ENCODE measurements around the gene CDK8.

The CDK8 gene

GRCh38 chr13:26382835-26383234 lies 128.9 kb downstream of the CDK8 start:
- no peak for DNase-seq (ENCODE audit: low read depth)

GRCh38 chr13:26384587-26384986 lies 130.7 kb downstream of the CDK8 start:
- DNase-seq (ENCODE audit: low read depth): no peak

GRCh38 chr13:26386026-26386425 lies 132.1 kb downstream of the CDK8 start:
- no peak for DNase-seq (ENCODE audit: low read depth)

- DNase-seq (ENCODE audit: low read depth): no peak
These were observed 136.3 kb downstream of the CDK8 start for GRCh38 chr13:26390203-26390602.

GRCh38 chr13:26400545-26400944 lies 146.6 kb downstream of the CDK8 start:
- no peak for DNase-seq (ENCODE audit: low read depth)

GRCh38 chr13:26401069-26401468 lies 147.1 kb downstream of the CDK8 start:
- DNase-seq (ENCODE audit: low read depth): no peak

GRCh38 chr13:26401578-26402021 lies 147.7 kb downstream of the CDK8 start:
- DNase-seq (ENCODE audit: low read depth): no peak

GRCh38 chr13:26406791-26407190 lies 152.9 kb downstream of the CDK8 start:
- DNase-seq (ENCODE audit: low read depth): no peak

- no peak for DNase-seq (ENCODE audit: low read depth)
These were observed 157.3 kb downstream of the CDK8 start for GRCh38 chr13:26411206-26411605.

GRCh38 chr13:26412263-26412662 lies 158.3 kb downstream of the CDK8 start:
- no peak for DNase-seq (ENCODE audit: low read depth)

- DNase-seq (ENCODE audit: low read depth): no peak
These were observed 159.2 kb downstream of the CDK8 start for GRCh38 chr13:26412936-26413716.

GRCh38 chr13:26420282-26420960 lies 166.5 kb downstream of the CDK8 start:
- no peak for DNase-seq (ENCODE audit: low read depth)

- DNase-seq (ENCODE audit: low read depth): no peak
These were observed 168.1 kb downstream of the CDK8 start for GRCh38 chr13:26422036-26422435.

- no peak for DNase-seq (ENCODE audit: low read depth)
These were observed 169.7 kb downstream of the CDK8 start for GRCh38 chr13:26423629-26424028.

- no peak for DNase-seq (ENCODE audit: low read depth)
These were observed 170.3 kb downstream of the CDK8 start for GRCh38 chr13:26424181-26424580.

GRCh38 chr13:26425443-26426358 lies 171.8 kb downstream of the CDK8 start:
- no peak for DNase-seq (ENCODE audit: low read depth)

- DNase-seq (ENCODE audit: low read depth): no peak
These were observed 179.8 kb downstream of the CDK8 start for GRCh38 chr13:26433776-26434175.

GRCh38 chr13:26435171-26435570 lies 181.2 kb downstream of the CDK8 start:
- DNase-seq (ENCODE audit: low read depth): no peak

GRCh38 chr13:26435646-26436045 lies 181.7 kb downstream of the CDK8 start:
- no peak for DNase-seq (ENCODE audit: low read depth)

- no peak for DNase-seq (ENCODE audit: low read depth)
These were observed 183.0 kb downstream of the CDK8 start for GRCh38 chr13:26436914-26437313.

GRCh38 chr13:26440111-26440510 lies 186.2 kb downstream of the CDK8 start:
- peak; percentile 28 for DNase-seq (ENCODE audit: low read depth)

GRCh38 chr13:26441476-26441875 lies 187.5 kb downstream of the CDK8 start:
- no peak for DNase-seq (ENCODE audit: low read depth)
